GM19438 (cell line): ENCODE results near the gene SSBP1.
A peak's percentile ranks its signal among the peaks of the same experiment; 100 is the strongest.
"Not testable (repeated sequence)": the region's sequence is repeated elsewhere in the genome, so short reads cannot be mapped to it uniquely, and the experiment has no call there.

Source experiments
- ATAC-seq: cut with Tn5 transposase; IDR thresholded peaks from one replicate; pipeline ENCODE4 v1.9.1; 2021; ENCODE audit warnings: low read depth; ENCODE audit not compliant: unreplicated experiment

The SSBP1 gene

GRCh38 chr7:141737836-141738591 is at the start of gene SSBP1:
TSS of gene SSBP1 (plus strand) at chr7:141738358. CDS start at chr7:141739167, 809 bp downstream.
- peak; percentile 91 for ATAC-seq

GRCh38 chr7:141689072-141689825 is 48.9 kb upstream of the SSBP1 start:
- ATAC-seq, result not testable (repeated sequence)

- no peak for ATAC-seq
These were observed 46.6 kb upstream of the SSBP1 start for GRCh38 chr7:141691540-141691939.

- ATAC-seq, result no peak
These were observed 46.2 kb upstream of the SSBP1 start for GRCh38 chr7:141691961-141692360.

GRCh38 chr7:141693082-141693481 is 45.1 kb upstream of the SSBP1 start:
- ATAC-seq, result no peak

GRCh38 chr7:141695803-141696289 is 42.3 kb upstream of the SSBP1 start:
- ATAC-seq, result no peak

GRCh38 chr7:141696348-141696747 is 41.8 kb upstream of the SSBP1 start:
- ATAC-seq, result no peak

GRCh38 chr7:141697211-141697871 is 40.8 kb upstream of the SSBP1 start:
- ATAC-seq, result no peak

GRCh38 chr7:141698247-141699015 is 39.7 kb upstream of the SSBP1 start:
- no peak for ATAC-seq

GRCh38 chr7:141699860-141700259 is 38.3 kb upstream of the SSBP1 start:
- no peak for ATAC-seq

- no peak for ATAC-seq
These were observed 37.8 kb upstream of the SSBP1 start for GRCh38 chr7:141700296-141700847.

- ATAC-seq, result no peak
These were observed 37.2 kb upstream of the SSBP1 start for GRCh38 chr7:141700848-141701371.

- ATAC-seq, result peak; percentile 82
These were observed 36.6 kb upstream of the SSBP1 start for GRCh38 chr7:141701489-141702046.

GRCh38 chr7:141702047-141702567 is 36.1 kb upstream of the SSBP1 start, which contains the start of gene DENND11:
TSS of gene DENND11 (minus strand) at chr7:141702166. CDS start at chr7:141702153, 13 bp downstream.
- peak; percentile 52 for ATAC-seq

GRCh38 chr7:141702892-141703291 is 35.3 kb upstream of the SSBP1 start:
- ATAC-seq, result no peak

GRCh38 chr7:141704112-141704511 is 34.0 kb upstream of the SSBP1 start:
- no peak for ATAC-seq

- no peak for ATAC-seq
These were observed 33.4 kb upstream of the SSBP1 start for GRCh38 chr7:141704741-141705140.

- ATAC-seq, result no peak
These were observed 31.7 kb upstream of the SSBP1 start for GRCh38 chr7:141706239-141707064.
